Stimulated activated CD4-positive, alpha-beta T cell treated with anti-CD3 and anti-CD28 coated beads, Interleukin-2, amount 100 ng/mL, for 24 hours (primary cell): ENCODE measurements around the gene RGS12.

ENCODE experiments used
- DNase-seq, 2 donors: peaks; one replicate each; pipeline ENCODE4 v3.0.0-alpha.2; 2020

RGS12 gene

DNA sequence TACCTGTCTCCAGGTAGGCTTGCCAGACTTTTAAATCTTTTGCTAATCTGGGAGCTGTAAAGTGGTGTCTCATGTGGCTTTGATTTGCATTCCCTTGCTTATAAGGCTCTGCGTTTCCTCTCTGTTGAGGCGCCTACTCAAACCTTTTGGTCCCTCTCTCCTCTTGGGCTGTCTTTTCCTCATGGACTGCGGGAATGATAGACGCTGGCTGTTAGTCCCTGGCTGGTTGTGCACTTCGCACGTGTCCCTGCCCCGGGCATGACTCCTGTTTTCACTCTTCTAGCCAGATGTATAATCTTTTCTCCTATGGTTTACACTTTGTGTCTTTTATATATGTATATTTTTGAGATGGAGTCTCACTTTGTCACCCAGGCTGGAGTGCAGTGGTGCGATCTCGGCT, 39.7 kb downstream of the RGS12 start:
- no peak for DNase-seq

DNA sequence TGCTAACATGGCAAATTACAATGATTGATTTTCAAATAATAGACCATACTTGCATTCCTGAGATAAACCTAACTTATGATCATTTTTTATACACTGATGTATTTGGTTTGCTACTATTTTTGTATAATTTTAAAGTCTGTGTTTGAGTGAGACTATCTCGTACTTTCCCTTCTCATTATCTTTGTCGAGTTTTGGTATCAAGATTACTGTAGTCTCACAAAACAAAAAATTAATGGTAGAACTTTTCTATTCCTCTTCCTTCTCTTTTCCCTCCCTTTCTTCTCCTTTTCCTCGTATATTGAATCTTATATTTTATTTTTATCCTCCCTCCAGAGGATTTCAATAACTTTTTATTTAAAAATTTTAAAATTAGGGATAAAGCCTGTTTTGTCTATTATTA, 41.5 kb downstream of the RGS12 start:
- no peak for DNase-seq

DNA sequence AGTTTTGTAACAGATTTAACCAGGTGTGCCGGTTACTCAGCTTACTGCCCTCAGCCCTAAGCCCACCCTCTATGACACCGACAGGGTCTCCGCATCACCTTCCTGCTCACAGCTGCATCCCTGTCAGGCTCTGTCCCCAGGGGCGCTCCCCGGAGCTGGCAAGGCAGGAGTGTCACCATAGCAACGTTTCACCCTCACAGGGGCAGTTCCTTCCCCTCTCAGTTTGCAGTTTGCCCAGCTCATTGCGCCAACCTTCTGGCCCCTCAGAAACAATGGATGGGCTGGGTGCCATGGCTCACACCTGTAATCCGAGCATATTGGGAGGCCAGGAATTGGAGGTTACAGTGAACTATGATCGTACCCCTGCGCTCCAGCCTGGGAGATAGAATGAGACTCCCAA, 42.6 kb downstream of the RGS12 start:
- DNase-seq, result no peak

DNA sequence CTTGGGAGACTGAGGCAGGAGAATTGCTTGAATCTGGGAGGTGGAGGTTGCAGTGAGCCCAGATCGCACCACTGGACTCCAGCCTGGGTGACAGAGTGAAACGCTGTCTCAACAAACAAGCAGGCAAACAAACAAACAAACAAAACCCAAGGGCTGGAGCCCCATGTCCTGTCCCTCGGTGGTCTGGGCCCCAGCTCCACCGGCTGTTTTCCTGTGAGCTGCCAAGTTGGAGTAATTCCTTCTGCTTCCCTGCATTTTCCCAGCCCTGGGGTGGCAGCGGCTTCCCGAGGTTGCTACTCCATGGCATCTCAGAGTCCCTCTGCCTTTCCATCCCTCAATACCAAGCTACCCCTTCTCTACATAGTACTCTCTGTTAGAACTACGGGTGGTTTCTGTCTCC, 43.2 kb downstream of the RGS12 start:
- DNase-seq, result no peak

DNA sequence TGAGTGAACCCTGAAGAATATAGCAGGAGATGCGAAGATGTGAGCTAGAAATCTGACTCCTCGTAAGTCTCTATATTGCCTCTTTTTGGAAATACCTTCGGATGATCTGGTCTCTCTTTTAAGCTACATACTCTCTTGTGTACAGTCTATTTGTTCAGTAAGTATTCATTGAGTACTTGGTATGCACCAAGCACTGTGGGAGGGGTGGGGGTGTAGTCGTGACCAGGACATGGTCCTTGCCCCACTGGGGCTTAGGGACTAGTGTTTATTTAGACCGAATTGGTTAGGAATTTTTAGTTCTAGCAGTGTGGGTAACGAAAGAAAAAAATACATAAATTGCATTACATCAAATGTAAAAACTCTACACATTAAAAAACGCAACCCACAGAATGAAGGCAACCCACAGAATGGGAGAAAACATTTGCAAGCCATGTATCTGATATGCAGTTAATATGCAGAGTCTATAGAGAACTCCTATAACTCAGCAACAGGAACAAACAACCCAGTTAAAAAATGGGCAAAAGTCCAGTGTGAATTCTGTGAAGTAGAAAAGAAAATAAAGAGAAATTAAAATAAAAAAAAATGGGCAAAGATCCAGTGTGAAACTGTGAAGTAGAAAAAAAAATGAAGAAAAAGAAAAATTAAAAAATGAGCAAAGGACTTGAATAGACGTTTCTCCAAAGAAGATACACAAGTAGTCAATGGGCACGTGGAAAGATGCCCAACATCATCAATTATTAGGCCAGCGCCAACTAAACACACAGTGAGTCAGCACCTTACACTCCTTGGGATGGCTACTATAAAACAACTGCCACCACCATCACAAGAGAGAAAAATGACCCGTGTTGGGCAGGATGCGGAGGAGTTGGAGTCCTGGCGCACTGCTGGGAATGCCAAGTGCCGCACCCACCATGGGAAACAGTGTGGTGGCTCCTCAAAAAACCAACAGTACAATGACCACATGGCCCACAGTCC, 43.8 kb downstream of the RGS12 start:
- no peak for DNase-seq

DNA sequence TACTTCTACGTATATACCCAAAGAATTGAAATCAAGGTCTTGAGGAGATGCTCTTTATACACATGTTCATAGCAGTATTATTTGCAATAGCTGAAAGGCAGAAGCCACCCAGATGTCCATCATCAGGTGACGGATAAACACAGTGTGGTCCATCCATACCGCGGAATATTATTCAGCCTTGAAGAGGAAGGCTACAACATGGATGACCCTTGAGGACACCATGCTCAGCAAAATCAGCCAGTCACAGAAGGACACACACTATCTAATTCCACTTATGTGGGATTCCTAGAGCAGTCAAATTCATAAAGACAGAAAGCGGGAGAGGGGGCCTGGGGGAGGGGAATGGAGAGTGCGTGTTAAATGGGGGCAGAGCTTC, 44.5 kb downstream of the RGS12 start:
- DNase-seq, result no peak

DNA sequence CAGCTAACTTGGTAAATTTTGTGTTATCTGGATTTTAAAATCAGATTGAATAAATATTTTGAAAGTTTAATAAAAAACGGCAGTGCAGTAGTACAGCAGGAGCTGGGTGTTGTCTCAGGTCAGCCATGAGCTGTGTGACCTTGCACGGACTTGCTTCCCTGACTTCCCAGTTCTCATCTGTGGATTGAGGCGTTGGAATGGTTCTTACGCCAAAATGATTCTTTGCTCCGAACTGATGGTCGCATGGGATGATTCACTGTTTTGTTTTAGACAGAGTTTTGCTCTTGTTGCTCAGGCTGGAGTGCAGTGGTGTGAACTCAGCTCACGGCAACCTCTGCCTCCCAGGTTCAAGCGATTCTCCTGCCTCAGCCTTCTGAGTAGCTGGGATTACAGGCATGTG, 45.0 kb downstream of the RGS12 start:
- no peak for DNase-seq

DNA sequence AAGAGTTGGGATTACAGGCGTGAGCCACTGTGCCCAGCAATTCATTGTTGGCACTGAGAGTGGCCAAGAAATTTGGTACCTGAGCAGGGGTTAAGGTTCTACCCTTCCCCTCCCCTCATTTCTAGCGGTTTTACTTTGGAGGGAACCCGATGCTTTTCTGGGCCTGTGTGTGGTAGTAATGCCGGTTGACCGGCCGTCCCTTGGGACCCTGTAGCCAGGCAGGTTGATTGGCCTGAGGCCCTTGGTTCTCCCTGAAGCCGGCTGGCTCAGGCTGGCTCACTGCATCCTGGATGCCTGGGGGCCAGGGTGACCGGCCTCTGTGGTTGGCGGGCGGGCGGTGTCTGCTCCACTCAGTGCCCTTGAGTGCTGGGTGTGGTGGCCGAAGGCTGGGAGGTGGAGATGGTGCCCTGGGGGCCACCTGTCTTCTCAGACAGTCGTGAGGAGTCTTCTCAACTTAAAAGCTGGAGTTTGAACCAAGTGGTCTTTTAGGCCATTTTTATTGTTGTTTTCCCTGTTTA, 45.6 kb downstream of the RGS12 start:
- DNase-seq, result no peak

DNA sequence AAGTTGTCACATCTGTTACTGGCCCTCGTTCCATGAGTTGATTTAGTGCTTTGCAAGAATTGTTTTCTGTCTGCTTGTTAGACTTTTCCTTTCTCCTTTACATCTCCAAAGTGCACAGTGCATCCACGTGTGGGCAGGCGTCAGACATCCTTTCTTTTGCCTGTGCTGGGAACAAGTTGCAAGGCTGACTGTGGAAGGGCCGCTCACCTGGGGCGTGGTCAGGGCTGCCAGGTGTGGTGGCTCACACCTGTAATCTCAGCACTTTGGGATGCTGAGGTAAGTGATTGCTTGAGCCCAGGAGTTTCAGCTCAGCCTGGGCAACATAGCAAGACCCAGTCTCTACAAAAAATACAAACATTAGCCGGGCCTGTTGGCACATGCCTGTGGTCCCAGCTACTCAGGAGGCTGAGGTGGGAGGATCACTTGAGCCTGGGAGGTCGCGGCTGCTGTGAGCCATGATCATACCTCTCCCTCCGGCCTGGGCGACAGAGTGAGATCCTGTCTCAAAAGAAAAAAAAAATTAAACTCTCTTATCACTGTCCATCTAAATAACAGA, 46.2 kb downstream of the RGS12 start:
- no peak for DNase-seq

DNA sequence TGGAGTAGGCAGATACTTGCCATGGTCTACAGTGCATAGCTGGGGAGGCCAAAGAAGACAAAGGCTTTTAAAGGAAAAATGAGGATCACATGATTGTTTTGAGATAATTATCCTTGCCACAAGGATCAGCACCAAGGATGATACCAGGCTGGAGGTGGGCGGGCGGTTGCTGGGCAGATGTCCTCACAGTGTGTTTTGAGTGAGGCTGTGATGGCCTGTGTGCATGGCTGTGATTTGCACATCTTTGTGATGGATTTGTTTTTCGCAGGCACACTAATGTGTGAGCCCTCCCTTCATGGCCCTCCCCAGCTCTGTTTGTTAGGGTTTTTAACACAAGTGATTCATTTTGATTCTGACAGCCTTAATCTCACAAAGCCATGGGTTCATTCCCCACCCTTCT, 46.8 kb downstream of the RGS12 start:
- DNase-seq, result no peak

DNA sequence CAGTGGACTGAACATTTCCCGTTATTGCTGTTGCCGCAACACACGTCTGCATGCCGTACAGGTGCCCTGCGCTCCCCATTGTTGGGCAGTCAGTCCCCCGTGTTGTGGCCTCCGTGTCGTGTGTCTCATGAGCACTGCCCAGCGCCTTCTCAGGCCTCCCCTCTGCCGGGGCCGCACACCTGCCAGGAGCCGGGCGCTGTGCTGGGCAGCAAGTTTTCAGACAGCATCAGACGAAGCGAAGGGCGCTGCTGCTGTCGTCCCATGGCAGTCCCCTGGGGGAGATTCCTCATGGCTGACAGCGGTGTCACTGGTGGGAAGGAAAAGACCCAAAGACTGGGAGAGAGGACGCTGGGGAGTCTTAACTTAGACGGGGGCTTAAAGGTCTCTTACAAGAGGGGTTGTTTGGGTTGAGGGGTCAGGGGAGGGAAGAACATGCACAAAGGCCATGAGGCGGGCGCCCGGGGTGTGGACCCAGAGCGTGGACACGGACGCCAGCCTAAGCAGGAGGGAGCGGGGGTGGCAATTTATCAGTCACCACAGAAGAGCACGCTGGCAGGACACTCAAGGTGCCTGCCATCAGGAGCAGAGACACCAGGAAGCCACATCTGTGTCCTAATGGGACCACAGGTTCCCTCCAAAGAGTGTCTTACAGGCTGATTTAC, 47.3 kb downstream of the RGS12 start:
- DNase-seq, result no peak

DNA sequence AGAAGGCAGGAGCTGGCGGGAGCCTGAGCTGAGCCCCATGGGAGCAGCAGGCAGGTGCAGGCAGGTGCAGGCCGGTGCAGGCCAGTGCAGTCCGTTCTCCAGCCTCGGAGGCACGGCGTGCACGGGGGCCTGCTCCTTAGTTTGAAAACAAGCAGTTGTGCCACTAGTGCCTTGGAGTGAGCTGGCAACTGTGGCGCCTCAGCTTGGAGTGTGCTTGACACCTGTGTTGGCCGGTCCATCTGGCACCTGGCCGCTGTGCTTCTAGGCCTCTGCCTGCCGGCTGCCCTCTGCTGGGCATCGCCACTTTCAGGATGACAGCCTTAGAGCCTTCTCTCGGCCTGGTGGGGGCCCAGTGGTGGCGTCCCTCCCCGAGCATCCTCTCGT, 47.9 kb downstream of the RGS12 start:
- DNase-seq, result no peak

DNA sequence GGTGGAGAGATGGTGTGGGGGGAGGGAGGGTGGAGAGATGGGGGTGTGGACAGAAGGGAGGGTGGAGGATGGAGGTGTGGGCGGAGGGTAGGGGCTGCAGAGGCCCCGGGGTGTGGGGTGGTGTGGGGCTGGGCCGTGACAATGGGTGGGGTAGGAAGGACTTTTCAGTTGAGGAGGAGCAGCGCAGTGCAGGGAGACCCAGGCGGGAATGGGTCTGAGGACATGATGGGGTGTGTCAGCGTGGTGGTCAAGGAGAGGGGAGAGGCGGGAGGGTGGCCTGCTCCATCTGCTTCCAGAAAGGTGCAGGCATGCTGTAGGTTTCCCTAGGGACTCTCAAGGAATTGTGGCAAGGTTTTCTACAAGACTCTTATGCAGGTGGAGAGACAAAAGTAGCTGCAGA, 48.9 kb downstream of the RGS12 start:
- DNase-seq, result no peak

DNA sequence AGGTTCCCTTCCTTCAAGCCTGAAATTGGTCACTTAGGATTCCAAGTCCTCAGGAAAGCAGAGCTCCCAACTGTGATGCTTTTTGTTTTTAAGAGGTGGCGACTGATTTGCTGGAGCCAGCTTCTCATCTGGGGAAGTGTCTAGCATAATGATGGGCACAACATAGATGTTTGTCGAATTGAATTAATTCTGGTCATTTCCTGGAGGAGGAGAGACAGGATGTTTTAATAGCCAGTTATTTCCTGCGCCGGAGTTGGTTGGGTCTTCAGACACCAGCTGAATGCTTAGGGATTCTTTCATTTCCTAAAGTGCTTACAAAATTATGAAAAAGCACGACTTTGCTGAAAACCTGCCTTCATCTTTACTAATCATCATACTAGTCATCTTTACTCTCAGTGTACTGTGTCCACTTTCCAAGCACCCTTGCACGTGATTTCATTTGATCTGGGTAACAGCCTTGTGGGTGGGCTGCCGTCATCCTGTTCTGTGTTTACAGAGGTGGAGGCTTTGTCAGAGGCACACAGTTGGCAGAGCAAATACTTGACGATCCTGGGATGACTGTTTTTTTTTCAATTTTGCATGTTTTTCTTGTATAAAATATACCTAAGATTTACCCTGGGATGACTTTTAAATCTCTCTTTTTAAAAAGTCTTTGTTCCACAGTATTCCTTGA, 49.5 kb downstream of the RGS12 start:
- no peak for DNase-seq
